Peyer's patch (tissue), 4 donors: ENCODE results near the gene DPPA5. TPM values are rescaled to one million over a fixed set of nuclear protein-coding genes. Genes with fewer than 3 reads are reported as not detected.

Experiments used
- DNase-seq, 3 donors: peaks; one replicate each; pipeline ENCODE4 v3.0.0-alpha.2; 2017 to 2019
- H3K27ac ChIP-seq, 4 donors: fragments of 200-600 bp; sonication (generic); one replicate each; pipeline ENCODE4 v1.5.1; 2016 to 2019
- H3K27me3 ChIP-seq, 2 donors: fragments of 200-600 bp; sonication (generic); one replicate each; pipeline ENCODE4 v1.5.1; 2019
- H3K36me3 ChIP-seq, 3 donors: fragments of 200-600 bp; sonication (generic); one replicate each; pipeline ENCODE4 v1.5.1; 2016 to 2019
- H3K4me1 ChIP-seq, 4 donors: fragments of 200-600 bp; sonication (generic); one replicate each; pipeline ENCODE4 v1.5.1; 2016 to 2019
- H3K4me3 ChIP-seq, 4 donors: fragments of 200-600 bp; sonication (generic); 1 replicate in 3 of 4; 2 replicates in 1 of 4; pipeline ENCODE4 v1.5.1; 2016 to 2019; ENCODE audit warnings: mild to moderate bottlenecking in 1 of 4
- H3K9me3 ChIP-seq, 4 donors: fragments of 200-600 bp; sonication (generic); one replicate each; pipeline ENCODE4 v1.5.1; 2016 to 2019; ENCODE audit warnings: mild to moderate bottlenecking in 1 of 4
- POLR2A ChIP-seq, 2 donors: fragments of 450-650 bp; IDR thresholded peaks; one replicate each; pipeline ENCODE4 v1.5.1; 2017; ENCODE audit warnings: antibody characterized with exemption in 2 of 2, mild to moderate bottlenecking in 2 of 2, moderate library complexity in 2 of 2
- total RNA-seq, 4 donors: library from RNA; depleted of rRNA; stranded (reverse); fragments of >200 nt; gene quantifications; one replicate each; pipeline ENCODE4 v1.1.0, GENCODE V29; 2016
- TF ChIP-seq, protein P1 (sequence below), 6 experiments: fragments of 450-650 bp in 4 of 6; fragments of 200-600 bp in 2 of 6; sonication (generic) in 1 of 6; IDR thresholded peaks; one replicate each; pipeline ENCODE4 v1.5.1; 2017 to 2019; ENCODE audit warnings: antibody characterized with exemption in 6 of 6, mild to moderate bottlenecking in 3 of 6, moderate library complexity in 1 of 6

DPPA5 gene
- total RNA-seq, 4 donors from 2014 or later, result not detected

DNA sequence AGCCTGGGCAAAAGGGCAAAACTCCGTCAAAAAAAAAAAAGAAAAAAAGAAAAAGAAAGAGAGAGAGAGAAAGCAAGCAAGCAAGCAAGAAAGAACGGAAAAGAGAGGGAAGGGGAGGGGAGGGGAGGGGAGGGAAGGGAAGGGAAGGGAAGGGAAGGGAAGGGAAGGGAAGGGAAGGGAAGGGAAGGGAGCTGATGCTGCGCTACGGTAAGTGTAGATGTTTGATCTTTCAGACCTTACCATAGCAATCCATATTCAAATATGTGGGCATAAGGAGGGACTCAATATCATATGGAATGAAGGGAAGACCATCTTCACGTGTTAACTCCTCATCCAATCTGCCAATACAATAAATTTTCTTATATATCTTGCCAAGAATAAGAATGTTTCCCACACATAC, 11.9 kb downstream of the DPPA5 start:
- no peaks in the 10 kb centered on the region for H3K27me3 ChIP-seq
- no peak for DNase-seq
- no peak overlapping the region for H3K4me3 ChIP-seq
- no peaks in the 10 kb centered on the region for H3K36me3 ChIP-seq
- H3K4me1 ChIP-seq, result no peaks in the 10 kb centered on the region
- TF ChIP-seq, protein P1, sequence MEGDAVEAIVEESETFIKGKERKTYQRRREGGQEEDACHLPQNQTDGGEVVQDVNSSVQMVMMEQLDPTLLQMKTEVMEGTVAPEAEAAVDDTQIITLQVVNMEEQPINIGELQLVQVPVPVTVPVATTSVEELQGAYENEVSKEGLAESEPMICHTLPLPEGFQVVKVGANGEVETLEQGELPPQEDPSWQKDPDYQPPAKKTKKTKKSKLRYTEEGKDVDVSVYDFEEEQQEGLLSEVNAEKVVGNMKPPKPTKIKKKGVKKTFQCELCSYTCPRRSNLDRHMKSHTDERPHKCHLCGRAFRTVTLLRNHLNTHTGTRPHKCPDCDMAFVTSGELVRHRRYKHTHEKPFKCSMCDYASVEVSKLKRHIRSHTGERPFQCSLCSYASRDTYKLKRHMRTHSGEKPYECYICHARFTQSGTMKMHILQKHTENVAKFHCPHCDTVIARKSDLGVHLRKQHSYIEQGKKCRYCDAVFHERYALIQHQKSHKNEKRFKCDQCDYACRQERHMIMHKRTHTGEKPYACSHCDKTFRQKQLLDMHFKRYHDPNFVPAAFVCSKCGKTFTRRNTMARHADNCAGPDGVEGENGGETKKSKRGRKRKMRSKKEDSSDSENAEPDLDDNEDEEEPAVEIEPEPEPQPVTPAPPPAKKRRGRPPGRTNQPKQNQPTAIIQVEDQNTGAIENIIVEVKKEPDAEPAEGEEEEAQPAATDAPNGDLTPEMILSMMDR (IDR thresholded peaks at IDR 0.05), result no peak
- TF ChIP-seq POLR2A (IDR thresholded peaks at IDR 0.05), result no peak
- no peak overlapping the region for H3K27ac ChIP-seq
- H3K9me3 ChIP-seq, result no peaks in the 10 kb centered on the region

GRCh38 chr6:73341335-73341734, 12.7 kb downstream of the DPPA5 start:
- Histone ChIP-seq H3K4me1 (no peaks in the 10 kb centered on the region), H3K27me3 (no peaks in the 10 kb centered on the region), H3K4me3 (no peak overlapping the region), H3K9me3 (no peaks in the 10 kb centered on the region), H3K27ac (no peak overlapping the region), H3K36me3 (no peaks in the 10 kb centered on the region)
- no peak for DNase-seq
- no peak for TF ChIP-seq POLR2A (IDR thresholded peaks at IDR 0.05)
- TF ChIP-seq, protein P1 (IDR thresholded peaks at IDR 0.05), result no peak

DNA sequence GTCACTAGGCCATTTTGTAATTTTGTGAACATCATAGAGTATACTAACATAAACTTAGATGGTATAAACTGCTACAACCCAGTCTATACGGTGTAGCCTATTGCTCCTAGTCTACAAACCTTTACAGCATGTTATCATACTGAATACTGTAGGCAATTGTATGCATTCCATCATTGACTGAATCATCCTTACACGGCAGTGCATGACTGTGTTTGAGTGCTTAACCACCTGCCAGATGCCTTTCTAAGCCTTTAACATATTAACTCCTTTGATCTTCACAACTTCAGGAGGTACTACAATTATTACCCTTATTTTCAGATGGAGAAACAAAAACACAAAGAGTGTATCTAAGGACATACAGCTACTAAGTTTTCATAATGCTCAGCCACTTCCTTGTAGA, 14.0 kb downstream of the DPPA5 start:
- H3K9me3 ChIP-seq, result no peaks in the 10 kb centered on the region
- no peak for DNase-seq
- H3K27me3 ChIP-seq, result no peaks in the 10 kb centered on the region
- TF ChIP-seq POLR2A (IDR thresholded peaks at IDR 0.05), result no peak
- TF ChIP-seq, protein P1 (IDR thresholded peaks at IDR 0.05), result no peak
- H3K36me3 ChIP-seq, result no peaks in the 10 kb centered on the region
- no peak overlapping the region for H3K4me3 ChIP-seq
- no peaks in the 10 kb centered on the region for H3K4me1 ChIP-seq
- H3K27ac ChIP-seq, result no peak overlapping the region

DNA sequence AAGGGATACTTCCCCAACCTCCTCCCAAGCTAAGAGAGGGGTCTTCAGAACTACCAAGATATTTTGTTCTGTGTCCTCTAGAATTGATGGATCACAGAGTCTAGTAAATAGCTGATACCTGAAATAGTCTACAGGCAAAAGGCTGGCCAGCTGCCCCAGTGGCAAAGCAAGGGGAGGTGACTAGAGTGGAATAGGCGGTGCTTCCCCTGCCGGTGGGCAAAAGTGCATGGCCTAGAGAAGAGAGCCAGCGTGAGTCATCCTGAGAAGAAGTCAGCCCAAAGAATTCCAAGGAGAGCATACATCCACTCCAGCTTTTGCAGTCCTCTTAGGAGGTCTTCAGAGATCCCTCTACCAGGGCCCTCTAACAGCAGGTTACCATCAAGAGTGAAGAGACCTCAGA, 14.7 kb downstream of the DPPA5 start:
- no peaks in the 10 kb centered on the region for H3K4me1 ChIP-seq
- H3K9me3 ChIP-seq, result no peaks in the 10 kb centered on the region
- TF ChIP-seq, protein P1 (IDR thresholded peaks at IDR 0.05), result no peak
- TF ChIP-seq POLR2A (IDR thresholded peaks at IDR 0.05), result no peak
- no peaks in the 10 kb centered on the region for H3K27me3 ChIP-seq
- DNase-seq, result no peak
- H3K4me3 ChIP-seq, result no peak overlapping the region
- no peak overlapping the region for H3K27ac ChIP-seq
- no peaks in the 10 kb centered on the region for H3K36me3 ChIP-seq

- Histone ChIP-seq H3K27me3 (no peaks in the 10 kb centered on the region), H3K4me3 (no peak overlapping the region), H3K9me3 (no peaks in the 10 kb centered on the region), H3K4me1 (no peaks in the 10 kb centered on the region), H3K27ac (no peak overlapping the region), H3K36me3 (no peaks in the 10 kb centered on the region)
- DNase-seq, result no peak
- TF ChIP-seq, protein P1 (IDR thresholded peaks at IDR 0.05), result no peak
- TF ChIP-seq POLR2A (IDR thresholded peaks at IDR 0.05), result no peak
Observed at GRCh38 chr6:73329201-73329600, 24.9 kb downstream of the DPPA5 start.

- H3K36me3 ChIP-seq, result no peaks in the 10 kb centered on the region
- no peak overlapping the region for H3K4me3 ChIP-seq
- no peak overlapping the region for H3K27ac ChIP-seq
- no peaks in the 10 kb centered on the region for H3K4me1 ChIP-seq
- DNase-seq, result no peak
- H3K27me3 ChIP-seq, result no peaks in the 10 kb centered on the region
- H3K9me3 ChIP-seq, result no peaks in the 10 kb centered on the region
- TF ChIP-seq, protein P1 (IDR thresholded peaks at IDR 0.05), result no peak
- TF ChIP-seq POLR2A (IDR thresholded peaks at IDR 0.05), result no peak
Observed at GRCh38 chr6:73328790-73329189, 25.3 kb downstream of the DPPA5 start.
